Heart left ventricle (tissue), 16 donors: ENCODE data around the gene DPEP2NB. TPM values are rescaled to one million over a fixed set of nuclear protein-coding genes. Genes with fewer than 3 reads are reported as not detected.
A peak's percentile ranks its signal among the peaks of the same experiment; 100 is the strongest.
"Not testable (repeated sequence)": the region's sequence is repeated elsewhere in the genome, so short reads cannot be mapped to it uniquely, and the experiment has no call there.

Experiments
- ATAC-seq, 4 donors: fragments of 200-7000 bp; cut with Tn5 transposase; one replicate each; pipeline ENCODE4 v1.9.1; 2020 to 2022; ENCODE audit warnings: moderate library complexity in 4 of 4, mild to moderate bottlenecking in 3 of 4, moderate number of reproducible peaks in 1 of 4
- DNase-seq, 5 donors: peaks; one replicate each; pipeline ENCODE4 v3.0.0-alpha.2; 2020
- H3K27ac ChIP-seq, 12 donors: fragments of 200-600 bp; sonication (generic) in 4 of 12; one replicate each; pipeline versions ENCODE4 v1.5.0 to v1.8.0; 2016 to 2022; ENCODE audit warnings: mild to moderate bottlenecking in 2 of 12
- H3K27me3 ChIP-seq, 9 donors: fragments of 200-600 bp; sonication (generic) in 2 of 9; one replicate each; pipeline versions ENCODE4 v1.5.1 to v1.8.0; 2016 to 2022; ENCODE audit warnings: mild to moderate bottlenecking in 3 of 9
- H3K36me3 ChIP-seq, 9 donors: fragments of 200-600 bp; sonication (generic) in 2 of 9; one replicate each; pipeline versions ENCODE4 v1.5.0 to v1.8.0; 2018 to 2022; ENCODE audit warnings: mild to moderate bottlenecking in 2 of 9
- H3K4me1 ChIP-seq, 12 donors: fragments of 200-600 bp; sonication (generic) in 4 of 12; one replicate each; pipeline versions ENCODE4 v1.5.0 to v1.8.0; 2016 to 2022; ENCODE audit warnings: mild to moderate bottlenecking in 3 of 12
- H3K4me3 ChIP-seq, 12 donors: fragments of 200-600 bp; sonication (generic) in 4 of 12; one replicate each; pipeline versions ENCODE4 v1.5.0 to v1.8.0; 2017 to 2022; ENCODE audit warnings: mild to moderate bottlenecking in 9 of 12, moderate library complexity in 4 of 12
- H3K9me3 ChIP-seq, 12 donors: fragments of 200-600 bp; sonication (generic) in 4 of 12; one replicate each; pipeline versions ENCODE4 v1.5.0 to v1.8.0; 2016 to 2022; ENCODE audit warnings: mild to moderate bottlenecking in 1 of 12
- POLR2A ChIP-seq, 2 donors: fragments of 450-650 bp; IDR thresholded peaks; one replicate each; pipeline ENCODE4 v1.6.1; 2017; ENCODE audit warnings: antibody characterized with exemption in 2 of 2, mild to moderate bottlenecking in 2 of 2, moderate library complexity in 2 of 2
- WGBS, 4 donors: extraction: QIAGEN DNeasy Blood & Tissue Kit in 2 of 4; methylation state at CpG; one replicate each; pipeline versions ENCODE4 v1.1.5 to v1.1.7; 2013 to 2018; 5-methylcytosine and 5-hydroxymethylcytosine counted together
- intact Hi-C, 10 donors: fragments of 100-400 bp; cut with DNase I; formaldehyde crosslinking; loops; one replicate each; pipeline versions ENCODE4 v1.11.1 to v1.14.2; 2022
- polyA plus RNA-seq, 2 donors: library from polyadenylated mRNA; stranded (reverse); fragments of 200-250 nt; gene quantifications; one replicate each; pipeline ENCODE4 v1.2.3, GENCODE V29; 2013
- total RNA-seq, 9 donors: library from RNA; depleted of rRNA in 2 of 9; stranded (reverse); fragments of >200 nt in 2 of 9; fragmentation: NEBNext Ultra II Directional in 3 of 9; extraction: Animal tissue kit (Norgen Biotek cat#: 25700) in 3 of 9; gene quantifications; one replicate each; pipeline versions ENCODE4 v1.1.0 to v1.2.4, GENCODE V29; 2016 to 2023
- TF ChIP-seq, protein P1 (sequence below), 12 donors: fragments of 200-600 bp; sonication (generic) in 4 of 12; IDR thresholded peaks; one replicate each; pipeline versions ENCODE4 v1.5.0 to v1.8.0; 2018 to 2022; ENCODE audit warnings: antibody characterized with exemption in 12 of 12, mild to moderate bottlenecking in 5 of 12
- donor health status: ischemic (EF 13 %, LVEDD 7.1; RV severe dilation, severe dysfunction).
- donor health status: healthy with polysubstance abuse.
- donor health status: DM: no; HTN: yes; CAD: no.
- donor health status: DM: no; HTN: no; CAD: no.
- donor health status: ischemic (EF 25% LVEDD 6.9; RV normal size, moderate dysfunction).
- donor health status: ischemic (EF 25% LVEDD 5.7; RV mildly dilated, moderate dysfunction).
- donor health status: healthy.
- donor health status: DM: yes; HTN: yes; CAD: no.
- donor health status: ischemic (EF 35%, LVEDD 5.7; RV mildly dilated, moderate dysfunction).
- donor health status: nonischemic (EF 11% LVEDD 7.7; RV severe dilation, severe dysfunction).
- donor health status: DM: yes; HTN: yes; CAD: no.
- donor health status: PGD.
- donor health status: ischemic (EF 29% LVEDD 5.4; RV normal size, mild dysfunction).
- donor health status: nonischemic (EF 23%, LVEDD 6.1; RV moderate dilation, normal function).

The DPEP2NB gene
- total and polyA plus RNA-seq, 11 donors, result not detected

DNA sequence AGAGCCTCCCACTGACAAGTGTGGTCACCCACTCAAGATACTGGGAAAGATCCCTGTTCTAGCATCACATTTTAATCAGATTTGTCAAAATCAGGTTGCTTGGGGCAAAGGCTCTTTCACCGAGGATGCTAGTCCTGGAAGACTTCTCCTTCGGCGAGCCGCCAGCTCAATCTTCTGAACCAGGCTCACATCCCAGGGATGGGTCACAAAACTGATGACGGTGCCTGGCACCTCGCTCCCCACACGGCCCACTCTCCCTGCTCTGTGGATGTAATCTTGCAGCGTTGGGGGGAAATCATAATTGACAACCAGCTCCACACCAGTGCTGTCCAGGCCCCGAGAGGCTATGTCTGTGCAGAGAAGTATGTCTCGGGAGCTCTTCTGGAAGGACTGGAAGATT, 5.8 kb upstream of the DPEP2NB start:
- Histone ChIP-seq H3K36me3 (peaks cover 0 to 22% (median 8%) of the 10 kb centered on the region in 9 donors), H3K27me3 (no peaks in the 10 kb centered on the region), H3K27ac (no peak overlapping the region), H3K4me1 (peaks cover 3 to 30% (median 21%) of the 10 kb centered on the region in 12 donors), H3K9me3 (no peaks in the 10 kb centered on the region), H3K4me3 (peak overlapping the region in 5 of 12 donors; percentile 59 to 94 (median 91))
- ATAC-seq, result no peak
- no peak for DNase-seq
- intact Hi-C loops, result loop anchor here in 3 of 10 donors (5.0 to 10.0 kb wide), 3 partner anchors 79 to 787 kb away; partner anchors contain the start of gene LCAT (in 1 of the 3)
- 90 to 96% (median 93%) methylated on average over 10 of the region's 10 CpGs for WGBS, 4 donors
- TF ChIP-seq, protein P1, sequence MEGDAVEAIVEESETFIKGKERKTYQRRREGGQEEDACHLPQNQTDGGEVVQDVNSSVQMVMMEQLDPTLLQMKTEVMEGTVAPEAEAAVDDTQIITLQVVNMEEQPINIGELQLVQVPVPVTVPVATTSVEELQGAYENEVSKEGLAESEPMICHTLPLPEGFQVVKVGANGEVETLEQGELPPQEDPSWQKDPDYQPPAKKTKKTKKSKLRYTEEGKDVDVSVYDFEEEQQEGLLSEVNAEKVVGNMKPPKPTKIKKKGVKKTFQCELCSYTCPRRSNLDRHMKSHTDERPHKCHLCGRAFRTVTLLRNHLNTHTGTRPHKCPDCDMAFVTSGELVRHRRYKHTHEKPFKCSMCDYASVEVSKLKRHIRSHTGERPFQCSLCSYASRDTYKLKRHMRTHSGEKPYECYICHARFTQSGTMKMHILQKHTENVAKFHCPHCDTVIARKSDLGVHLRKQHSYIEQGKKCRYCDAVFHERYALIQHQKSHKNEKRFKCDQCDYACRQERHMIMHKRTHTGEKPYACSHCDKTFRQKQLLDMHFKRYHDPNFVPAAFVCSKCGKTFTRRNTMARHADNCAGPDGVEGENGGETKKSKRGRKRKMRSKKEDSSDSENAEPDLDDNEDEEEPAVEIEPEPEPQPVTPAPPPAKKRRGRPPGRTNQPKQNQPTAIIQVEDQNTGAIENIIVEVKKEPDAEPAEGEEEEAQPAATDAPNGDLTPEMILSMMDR (IDR thresholded peaks at IDR 0.05), result no peak
- TF ChIP-seq POLR2A (IDR thresholded peaks at IDR 0.05), result no peak

DNA sequence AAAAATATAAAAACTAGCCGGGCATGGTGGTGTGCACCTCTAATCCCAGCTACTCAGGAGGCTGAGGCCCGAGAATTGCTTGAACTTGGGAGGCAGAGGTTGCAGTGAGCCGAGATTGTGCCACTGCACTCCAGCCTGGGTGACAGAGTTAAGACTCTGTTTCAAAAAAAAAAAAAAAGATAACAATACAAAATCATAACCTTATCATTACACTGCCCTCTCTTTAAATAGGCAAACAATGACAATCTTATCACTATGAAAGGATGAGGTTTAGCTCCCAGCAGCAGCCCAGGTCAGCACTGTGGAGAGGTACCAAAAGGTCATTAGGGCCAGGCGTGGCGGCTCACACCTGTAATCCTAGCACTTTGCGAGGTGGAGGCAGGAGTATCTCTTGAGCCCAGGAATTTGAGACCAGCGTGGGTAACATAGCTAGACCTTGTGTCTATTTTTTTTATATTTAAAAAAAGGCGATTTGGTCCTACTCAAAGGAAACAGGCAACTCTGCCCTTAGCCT, 3.5 kb upstream of the DPEP2NB start:
- ATAC-seq (no peak), DNase-seq (no peak)
- Histone ChIP-seq H3K4me1 (peaks cover 3 to 29% (median 20%) of the 10 kb centered on the region in 12 donors), H3K4me3 (no peak overlapping the region), H3K9me3 (no peaks in the 10 kb centered on the region), H3K36me3 (peaks cover 0 to 11% (median 0%) of the 10 kb centered on the region in 9 donors), H3K27ac (no peak overlapping the region), H3K27me3 (no peaks in the 10 kb centered on the region)
- intact Hi-C loops, result no loop called here
- WGBS, 4 donors, result 65 to 67% (median 65%) methylated on average over 8 of the region's 8 CpGs
- TF ChIP-seq, protein P1 (IDR thresholded peaks at IDR 0.05), result no peak
- no peak for TF ChIP-seq POLR2A (IDR thresholded peaks at IDR 0.05)

DNA sequence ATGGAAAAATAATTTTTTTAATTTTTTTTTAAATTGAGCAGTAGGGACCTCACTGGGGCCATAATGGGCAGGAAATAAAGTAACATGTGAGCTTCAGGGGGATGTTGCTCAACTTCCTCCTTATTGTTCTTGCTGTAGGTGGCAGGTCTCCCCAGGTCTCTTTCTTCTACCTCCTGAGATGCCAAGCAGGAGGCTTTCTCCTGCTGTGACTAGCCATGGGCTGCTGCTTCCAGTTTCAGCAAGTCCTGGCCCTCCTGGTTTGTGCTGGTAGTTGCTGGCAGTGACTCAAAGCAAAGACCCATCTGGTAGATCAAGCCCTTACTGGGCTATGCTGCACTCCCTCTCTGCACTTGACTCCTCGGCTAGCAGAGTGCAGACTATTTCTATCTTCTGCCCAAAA, 2.3 kb downstream of the DPEP2NB start:
- WGBS, 4 donors, result 25 to 75% (median 60%) methylated on average over 1 of the region's 1 CpG
- Histone ChIP-seq H3K4me3 (no peak overlapping the region), H3K4me1 (peaks cover 0 to 17% (median 0%) of the 10 kb centered on the region in 12 donors), H3K27me3 (no peaks in the 10 kb centered on the region), H3K27ac (peak overlapping the region in 2 of 12 donors; percentile 41 to 46), H3K36me3 (no peaks in the 10 kb centered on the region), H3K9me3 (no peaks in the 10 kb centered on the region)
- ATAC-seq, result peak in 1 of 4 donors; percentile 58
- no peak for TF ChIP-seq POLR2A (IDR thresholded peaks at IDR 0.05)
- TF ChIP-seq, protein P1 (IDR thresholded peaks at IDR 0.05), result no peak
- no peak for DNase-seq
- intact Hi-C loops, result no loop called here

DNA sequence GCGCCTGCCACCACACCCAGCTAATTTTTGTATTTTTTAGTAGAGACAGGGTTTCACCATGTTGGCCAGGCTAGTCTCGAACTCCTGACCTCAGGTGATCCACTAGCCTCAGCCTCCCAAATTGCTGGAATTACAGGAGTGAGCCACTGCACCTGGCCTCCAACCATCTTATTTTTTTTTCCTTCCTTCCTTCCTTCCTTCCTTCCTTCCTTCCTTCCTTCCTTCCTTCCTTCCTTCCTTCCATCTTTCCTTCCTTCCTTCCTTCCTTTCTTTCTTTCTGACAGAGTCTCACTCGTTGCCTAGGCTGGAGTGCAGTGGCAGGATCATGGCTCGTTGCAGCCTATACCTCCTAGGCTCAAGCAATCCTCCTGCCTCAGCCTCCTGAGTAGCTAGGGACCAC, 5.8 kb downstream of the DPEP2NB start:
- H3K9me3 ChIP-seq, H3K27me3 ChIP-seq, ATAC-seq, H3K36me3 ChIP-seq, DNase-seq, H3K4me3 ChIP-seq, H3K27ac ChIP-seq, intact Hi-C loops: not testable (repeated sequence)
- H3K4me1 ChIP-seq, result peaks cover 0 to 45% (median 0%) of the 10 kb centered on the region in 12 donors
- 74 to 82% (median 79%) methylated on average over 4 of the region's 4 CpGs for WGBS, 4 donors
